HepG2 (cell line): ENCODE results near the gene ABCA4. TPM values are rescaled to one million over a fixed set of nuclear protein-coding genes. Genes with fewer than 3 reads are reported as not detected.
A peak's percentile ranks its signal among the peaks of the same experiment; 100 is the strongest.

Experiments
- ARID4A ChIP-seq: sonication (generic); formaldehyde crosslinking; IDR thresholded peaks from 2 replicates; pipeline ENCODE4 v1.5.0; 2020; ENCODE audit warnings: mild to moderate bottlenecking, missing genetic modification reagents, borderline replicate concordance
- HINFP ChIP-seq: sonication (generic); formaldehyde crosslinking; IDR thresholded peaks from 2 replicates; pipeline ENCODE4 v1.4.0; 2020; ENCODE audit warnings: low read depth, mild to moderate bottlenecking, missing genetic modification reagents
- SNAPC4 ChIP-seq: sonication (generic); formaldehyde crosslinking; IDR thresholded peaks from 2 replicates; pipeline ENCODE4 v1.4.0; 2020; ENCODE audit warnings: mild to moderate bottlenecking, missing genetic modification reagents
- ZNF121 ChIP-seq: sonication (generic); formaldehyde crosslinking; IDR thresholded peaks from 2 replicates; pipeline ENCODE4 v1.5.0; 2020; ENCODE audit warnings: mild to moderate bottlenecking, missing genetic modification reagents
- ZNF318 ChIP-seq: sonication (generic); formaldehyde crosslinking; IDR thresholded peaks from 2 replicates; pipeline ENCODE4 v1.4.0; 2020; ENCODE audit warnings: mild to moderate bottlenecking, missing genetic modification reagents
- ZNF691 ChIP-seq: sonication (generic); formaldehyde crosslinking; IDR thresholded peaks from 2 replicates; pipeline ENCODE4 v1.4.0; 2020; ENCODE audit warnings: missing genetic modification reagents, low read depth, mild to moderate bottlenecking, borderline replicate concordance
- ZNF788 ChIP-seq: sonication (generic); formaldehyde crosslinking; IDR thresholded peaks from 2 replicates; pipeline ENCODE4 v1.5.0; 2020; ENCODE audit warnings: mild to moderate bottlenecking, missing genetic modification reagents, borderline replicate concordance
- polyA plus RNA-seq, 8 experiments: library from polyadenylated mRNA; depleted of rRNA in 3 of 8; stranded (reverse) in 7 of 8; unstranded in 1 of 8; fragments of >200 nt; fragmentation: Illumina TruSeq in 4 of 8; extraction: Trizol in 4 of 8; gene quantifications; 2 replicates each; pipeline versions ENCODE4 v1.2.1 to v1.2.3, GENCODE V29; 2011 to 2016; ENCODE audit warnings: low read depth in 4 of 8, missing spikeins in 1 of 8, mixed read lengths in 1 of 8; ENCODE audit not compliant: insufficient read depth in 1 of 8
- total RNA-seq, 5 experiments: library from RNA; depleted of rRNA; stranded (reverse); fragments of >200 nt; fragmentation: Illumina TruSeq; extraction: Trizol; gene quantifications; 2 replicates each; pipeline ENCODE4 v1.2.3, GENCODE V29; 2016; ENCODE audit warnings: low read depth in 1 of 5

The ABCA4 gene
- total and polyA plus RNA-seq, 2 of the 13 experiments (the other 11 are each of a cell fraction or from before 2014, with no cell fraction given), result 0.24 to 0.67 TPM

- no peak for TF ChIP-seq ZNF318 (CRISPR knock-in tag)
- TF ChIP-seq HINFP (CRISPR knock-in tag), result peak; percentile 58; the same call in 1 of the 2 replicates
- no peak for TF ChIP-seq SNAPC4 (CRISPR knock-in tag)
- peak; percentile 57; the same call in 1 of the 2 replicates for TF ChIP-seq ZNF788 (CRISPR knock-in tag)
- TF ChIP-seq ARID4A (CRISPR knock-in tag), result peak; percentile 38; the same call in 1 of the 2 replicates
- TF ChIP-seq ZNF121 (CRISPR knock-in tag), result no peak
- TF ChIP-seq ZNF691 (CRISPR knock-in tag), result peak; percentile 38; the same call in 1 of the 2 replicates
These were observed 75.4 kb downstream of the ABCA4 start (continued) for GRCh38 chr1:94045465-94046056.
